AML-193 (cell line): ENCODE results near the gene TCP11L1.
A peak's percentile ranks its signal among the peaks of the same experiment; 100 is the strongest.
"Not testable (repeated sequence)": the region's sequence is repeated elsewhere in the genome, so short reads cannot be mapped to it uniquely, and the experiment has no call there.

Experiments
- DNase-seq, 2 experiments: peaks; one replicate each; lab custom pipeline; 2025; lab: John Stamatoyannopoulos, UW

The TCP11L1 gene

GRCh38 chr11:33033493-33033892 is 5.9 kb upstream of the TCP11L1 start:
- no peak for DNase-seq

GRCh38 chr11:33035011-33035410 is 4.4 kb upstream of the TCP11L1 start:
- no peak for DNase-seq

- DNase-seq = peak; percentile 34 to 40
Measured at GRCh38 chr11:33040033-33040861, 875 bp downstream of the TCP11L1 start.

GRCh38 chr11:33040862-33041453 is 1.6 kb downstream of the TCP11L1 start:
- DNase-seq = no peak

- DNase-seq = no peak
Measured at GRCh38 chr11:33043221-33043830, 4.0 kb downstream of the TCP11L1 start.

GRCh38 chr11:33044285-33044756 is 4.9 kb downstream of the TCP11L1 start:
- DNase-seq = no peak

- no peak for DNase-seq
Measured at GRCh38 chr11:33045551-33046255, 6.3 kb downstream of the TCP11L1 start.

GRCh38 chr11:33048701-33049100 is 9.3 kb downstream of the TCP11L1 start:
- DNase-seq = not testable (repeated sequence)

GRCh38 chr11:33049565-33050408 is 10.4 kb downstream of the TCP11L1 start:
- not testable (repeated sequence) for DNase-seq

- DNase-seq = peak; percentile 13 to 27
Measured at GRCh38 chr11:33052231-33052630, 12.9 kb downstream of the TCP11L1 start.

- no peak for DNase-seq
Measured at GRCh38 chr11:33055375-33055774, 16.0 kb downstream of the TCP11L1 start.

GRCh38 chr11:33057284-33057683 is 17.9 kb downstream of the TCP11L1 start:
- DNase-seq = no peak

- no peak for DNase-seq
Measured at GRCh38 chr11:33059331-33060007, 20.1 kb downstream of the TCP11L1 start.

GRCh38 chr11:33060271-33060670 is 20.9 kb downstream of the TCP11L1 start:
- no peak for DNase-seq

- no peak for DNase-seq
Measured at GRCh38 chr11:33062137-33062536, 22.8 kb downstream of the TCP11L1 start.

- DNase-seq = peak; percentile 32 to 40
Measured at GRCh38 chr11:33063326-33063881, 24.0 kb downstream of the TCP11L1 start.

- peak; percentile 45 to 47 for DNase-seq
Measured at GRCh38 chr11:33064033-33064825, 24.9 kb downstream of the TCP11L1 start.

- DNase-seq = no peak
Measured at GRCh38 chr11:33064866-33065265, 25.5 kb downstream of the TCP11L1 start.

- peak; percentile 31 to 47 for DNase-seq
Measured at GRCh38 chr11:33065445-33066178, 26.2 kb downstream of the TCP11L1 start.
